IPS-20b (cell line): ENCODE measurements around the gene SUMO2.
"Not testable (repeated sequence)": the region's sequence is repeated elsewhere in the genome, so short reads cannot be mapped to it uniquely, and the experiment has no call there.

ENCODE experiments used
- H3K27ac ChIP-seq: one replicate; pipeline ENCODE4 v1.5.1; 2013; ENCODE audit warnings: low read length
- H3K27me3 ChIP-seq: 2 replicates; pipeline ENCODE4 v1.6.1; 2013; ENCODE audit warnings: mild to moderate bottlenecking, low read length, inconsistent platforms; ENCODE audit not compliant: insufficient read depth
- H3K36me3 ChIP-seq: 2 replicates; pipeline ENCODE4 v1.6.1; 2013; ENCODE audit warnings: low read depth, mild to moderate bottlenecking, inconsistent platforms, low read length, moderate library complexity; ENCODE audit not compliant: insufficient read depth
- H3K4me1 ChIP-seq: 2 replicates; pipeline ENCODE4 v1.6.1; 2013; ENCODE audit warnings: mild to moderate bottlenecking, control low read depth, inconsistent platforms, low read length, moderate library complexity; ENCODE audit not compliant: insufficient read depth
- H3K4me3 ChIP-seq: 2 replicates; pipeline ENCODE4 v1.5.1; 2013; ENCODE audit warnings: mild to moderate bottlenecking, low read length, inconsistent platforms
- H3K9ac ChIP-seq: 2 replicates; pipeline ENCODE4 v1.6.1; 2013; ENCODE audit warnings: low read depth, mild to moderate bottlenecking, inconsistent platforms, low read length, moderate library complexity
- H3K9me3 ChIP-seq: 2 replicates; pipeline ENCODE4 v1.6.1; 2013; ENCODE audit warnings: mild to moderate bottlenecking, low read depth, low read length, inconsistent platforms; ENCODE audit not compliant: insufficient read depth

The SUMO2 gene

GRCh38 chr17:75137762-75138161 lies 45.0 kb downstream of the SUMO2 start:
- not testable (repeated sequence) for H3K4me1 ChIP-seq, H3K9me3 ChIP-seq, H3K4me3 ChIP-seq, H3K9ac ChIP-seq, H3K27me3 ChIP-seq, H3K27ac ChIP-seq
- H3K36me3 ChIP-seq: peaks cover 78% of the 10 kb centered on the region

GRCh38 chr17:75135946-75136345 lies 46.8 kb downstream of the SUMO2 start:
- H3K36me3 ChIP-seq: peaks cover 62% of the 10 kb centered on the region

GRCh38 chr17:75135452-75135851 lies 47.3 kb downstream of the SUMO2 start:
- H3K9ac ChIP-seq: no peak overlapping the region
- H3K27ac ChIP-seq: no peak overlapping the region
- no peak overlapping the region for H3K4me3 ChIP-seq
- H3K9me3 ChIP-seq: no peaks in the 10 kb centered on the region
- H3K4me1 ChIP-seq: no peaks in the 10 kb centered on the region
- H3K36me3 ChIP-seq: peaks cover 57% of the 10 kb centered on the region
- no peaks in the 10 kb centered on the region for H3K27me3 ChIP-seq

More at GRCh38 chr17:75135946-75136345, 46.8 kb downstream of the SUMO2 start:
- Histone ChIP-seq H3K4me1 (no peaks in the 10 kb centered on the region), H3K27me3 (no peaks in the 10 kb centered on the region), H3K9ac (no peak overlapping the region), H3K4me3 (no peak overlapping the region), H3K27ac (no peak overlapping the region), H3K9me3 (no peaks in the 10 kb centered on the region)

GRCh38 chr17:75133607-75134347 lies 49.0 kb downstream of the SUMO2 start:
- H3K36me3 ChIP-seq: peaks cover 55% of the 10 kb centered on the region
- not testable (repeated sequence) for H3K4me1 ChIP-seq, H3K27ac ChIP-seq, H3K4me3 ChIP-seq, H3K9me3 ChIP-seq, H3K9ac ChIP-seq, H3K27me3 ChIP-seq

- Histone ChIP-seq H3K9me3 (no peaks in the 10 kb centered on the region), H3K36me3 (peaks cover 47% of the 10 kb centered on the region), H3K4me1 (no peaks in the 10 kb centered on the region), H3K27ac (no peak overlapping the region), H3K9ac (no peak overlapping the region), H3K4me3 (no peak overlapping the region), H3K27me3 (no peaks in the 10 kb centered on the region)
These were observed 49.8 kb downstream of the SUMO2 start for GRCh38 chr17:75133001-75133400.

- peak overlapping the region; percentile 72 for H3K27ac ChIP-seq
These were observed 50.5 kb downstream of the SUMO2 start for GRCh38 chr17:75132018-75133000.

GRCh38 chr17:75131278-75132017 lies 51.3 kb downstream of the SUMO2 start, which contains the start of gene NT5C:
Gene NT5C, minus strand, starts transcription at chr17:75131742. Its CDS starts 35 bp downstream, at chr17:75131707.
- Histone ChIP-seq H3K9me3 (no peaks in the 10 kb centered on the region), H3K36me3 (peaks cover 33% of the 10 kb centered on the region), H3K27ac (peak within 1 kb of the TSS; percentile 72), H3K4me3 (peak within 1 kb of the TSS; percentile 86), H3K4me1 (no peaks in the 10 kb centered on the region), H3K27me3 (no peaks in the 10 kb centered on the region), H3K9ac (peak within 1 kb of the TSS; percentile 95)

More at GRCh38 chr17:75132018-75133000, 50.5 kb downstream of the SUMO2 start:
- Histone ChIP-seq H3K4me3 (peak overlapping the region; percentile 86), H3K9ac (peak overlapping the region; percentile 95; the same call in 1 of the 2 replicates), H3K36me3 (peaks cover 42% of the 10 kb centered on the region)
- not testable (repeated sequence) for H3K9me3 ChIP-seq, H3K4me1 ChIP-seq, H3K27me3 ChIP-seq

GRCh38 chr17:75130632-75131277 lies 52.0 kb downstream of the SUMO2 start:
- H3K27me3 ChIP-seq: no peaks in the 10 kb centered on the region
- H3K9ac ChIP-seq: peak overlapping the region; percentile 95
- H3K27ac ChIP-seq: peak overlapping the region; percentile 72
- H3K36me3 ChIP-seq: peaks cover 27% of the 10 kb centered on the region
- H3K4me1 ChIP-seq: no peaks in the 10 kb centered on the region
- peak overlapping the region; percentile 86 for H3K4me3 ChIP-seq
- no peaks in the 10 kb centered on the region for H3K9me3 ChIP-seq

- Histone ChIP-seq H3K27me3 (no peaks in the 10 kb centered on the region), H3K36me3 (peaks cover 20% of the 10 kb centered on the region), H3K27ac (no peak overlapping the region), H3K9me3 (no peaks in the 10 kb centered on the region), H3K4me1 (no peaks in the 10 kb centered on the region), H3K9ac (peak overlapping the region; percentile 95; the same call in 1 of the 2 replicates), H3K4me3 (peak overlapping the region; percentile 86)
These were observed 52.6 kb downstream of the SUMO2 start for GRCh38 chr17:75130059-75130631.

GRCh38 chr17:75129576-75129975 lies 53.2 kb downstream of the SUMO2 start:
- no peak overlapping the region for H3K4me3 ChIP-seq
- no peaks in the 10 kb centered on the region for H3K4me1 ChIP-seq
- no peaks in the 10 kb centered on the region for H3K27me3 ChIP-seq
- no peaks in the 10 kb centered on the region for H3K9me3 ChIP-seq
- H3K9ac ChIP-seq: no peak overlapping the region
- H3K36me3 ChIP-seq: peaks cover 15% of the 10 kb centered on the region
- no peak overlapping the region for H3K27ac ChIP-seq
